GM21381 (cell line): ENCODE results near the gene ADGRG7.

ENCODE experiments used
- ATAC-seq: cut with Tn5 transposase; IDR thresholded peaks from one replicate; pipeline ENCODE4 v1.9.1; 2021; ENCODE audit warnings: mild to moderate bottlenecking, moderate library complexity; ENCODE audit not compliant: unreplicated experiment

Gene ADGRG7

GRCh38 chr3:100697172-100697571 lies 87.8 kb downstream of the ADGRG7 start:
- ATAC-seq = no peak

- ATAC-seq = no peak
Observed at GRCh38 chr3:100697723-100698285, 88.4 kb downstream of the ADGRG7 start.

- no peak for ATAC-seq
Observed at GRCh38 chr3:100698736-100699135, 89.3 kb downstream of the ADGRG7 start.

GRCh38 chr3:100700708-100701107 lies 91.3 kb downstream of the ADGRG7 start:
- ATAC-seq = no peak

GRCh38 chr3:100702082-100702979 lies 92.9 kb downstream of the ADGRG7 start:
- no peak for ATAC-seq

- ATAC-seq = no peak
Observed at GRCh38 chr3:100702980-100703345, 93.6 kb downstream of the ADGRG7 start.

GRCh38 chr3:100703865-100704264 lies 94.5 kb downstream of the ADGRG7 start:
- no peak for ATAC-seq

GRCh38 chr3:100706365-100706764 lies 97.0 kb downstream of the ADGRG7 start:
- ATAC-seq = no peak

- no peak for ATAC-seq
Observed at GRCh38 chr3:100708644-100708988, 99.2 kb downstream of the ADGRG7 start.

- peak; percentile 91 for ATAC-seq
Observed at GRCh38 chr3:100708989-100709841, 99.8 kb downstream of the ADGRG7 start, which contains the start of gene TFG. Gene TFG, plus strand, starts transcription at chr3:100709494. Its CDS starts 4,192 bp downstream, at chr3:100713686.

GRCh38 chr3:100709842-100710260 lies 100.5 kb downstream of the ADGRG7 start:
- no peak for ATAC-seq

- peak; percentile 37 for ATAC-seq
Observed at GRCh38 chr3:100710261-100710968, 101.0 kb downstream of the ADGRG7 start.

- no peak for ATAC-seq
Observed at GRCh38 chr3:100715176-100715575, 105.8 kb downstream of the ADGRG7 start.

- ATAC-seq = no peak
Observed at GRCh38 chr3:100717063-100717462, 107.7 kb downstream of the ADGRG7 start.

GRCh38 chr3:100717637-100718487 lies 108.5 kb downstream of the ADGRG7 start:
- no peak for ATAC-seq

GRCh38 chr3:100719136-100719535 lies 109.7 kb downstream of the ADGRG7 start:
- no peak for ATAC-seq

- ATAC-seq = no peak
Observed at GRCh38 chr3:100720426-100720825, 111.0 kb downstream of the ADGRG7 start.

- ATAC-seq = no peak
Observed at GRCh38 chr3:100725935-100726513, 116.6 kb downstream of the ADGRG7 start.

GRCh38 chr3:100726706-100727105 lies 117.3 kb downstream of the ADGRG7 start:
- no peak for ATAC-seq

- ATAC-seq = peak; percentile 62
Observed at GRCh38 chr3:100730524-100730923, 121.1 kb downstream of the ADGRG7 start.
